Activated CD8-positive, alpha-beta T cell treated with anti-CD3 and anti-CD28 coated beads, Interleukin-2, amount 10 ng/mL, durations not matched to agents 7 days and 5 days (primary cell): ENCODE measurements around the gene CHKA. TPM values are rescaled to one million over a fixed set of nuclear protein-coding genes. Genes with fewer than 3 reads are reported as not detected.

Experiments
- ATAC-seq: fragments of 150-1000 bp; cut with Tn5 transposase; one replicate; pipeline ENCODE4 v1.10.0; 2021; ENCODE audit warnings: moderate library complexity
- CTCF ChIA-PET: fragments of 350-600 bp; sonication (Branson Sonifier 250); formaldehyde crosslinking; loops from one replicate; lab custom pipeline; 2021; ENCODE audit warnings: antibody characterized with exemption; lab: Charles Lee
- POLR2A ChIA-PET: fragments of 350-600 bp; sonication (Branson Sonifier 250); formaldehyde crosslinking; loops from one replicate; lab custom pipeline; 2021; ENCODE audit warnings: antibody characterized with exemption; lab: Charles Lee
- DNase-seq: peaks from one replicate; pipeline ENCODE4 v3.0.0-alpha.2; 2020
- H3K27ac Mint-ChIP-seq: one replicate; pipeline ENCODE4 v1.8.0; 2021; ENCODE audit warnings: mild to moderate bottlenecking, mixed read lengths
- H3K27me3 Mint-ChIP-seq: one replicate; pipeline ENCODE4 v1.8.0; 2021; ENCODE audit warnings: low read depth, mixed read lengths
- H3K36me3 Mint-ChIP-seq: one replicate; pipeline ENCODE4 v1.8.0; 2021; ENCODE audit warnings: low read depth, mixed read lengths
- H3K4me1 Mint-ChIP-seq: one replicate; pipeline ENCODE4 v1.8.0; 2021; ENCODE audit warnings: low read depth, mixed read lengths
- H3K4me3 Mint-ChIP-seq: one replicate; pipeline ENCODE4 v1.8.0; 2021; ENCODE audit warnings: mild to moderate bottlenecking, mixed read lengths
- H3K9me3 Mint-ChIP-seq: one replicate; pipeline ENCODE4 v1.8.0; 2022; ENCODE audit warnings: mixed read lengths; ENCODE audit not compliant: insufficient read depth
- total RNA-seq, 2 experiments: library from RNA; stranded (reverse); gene quantifications; one replicate each; pipeline ENCODE4 v1.2.3, GENCODE V29; 2021

The CHKA gene
- total RNA-seq, 2 experiments from 2014 or later = 14.4 to 14.5 TPM

DNA sequence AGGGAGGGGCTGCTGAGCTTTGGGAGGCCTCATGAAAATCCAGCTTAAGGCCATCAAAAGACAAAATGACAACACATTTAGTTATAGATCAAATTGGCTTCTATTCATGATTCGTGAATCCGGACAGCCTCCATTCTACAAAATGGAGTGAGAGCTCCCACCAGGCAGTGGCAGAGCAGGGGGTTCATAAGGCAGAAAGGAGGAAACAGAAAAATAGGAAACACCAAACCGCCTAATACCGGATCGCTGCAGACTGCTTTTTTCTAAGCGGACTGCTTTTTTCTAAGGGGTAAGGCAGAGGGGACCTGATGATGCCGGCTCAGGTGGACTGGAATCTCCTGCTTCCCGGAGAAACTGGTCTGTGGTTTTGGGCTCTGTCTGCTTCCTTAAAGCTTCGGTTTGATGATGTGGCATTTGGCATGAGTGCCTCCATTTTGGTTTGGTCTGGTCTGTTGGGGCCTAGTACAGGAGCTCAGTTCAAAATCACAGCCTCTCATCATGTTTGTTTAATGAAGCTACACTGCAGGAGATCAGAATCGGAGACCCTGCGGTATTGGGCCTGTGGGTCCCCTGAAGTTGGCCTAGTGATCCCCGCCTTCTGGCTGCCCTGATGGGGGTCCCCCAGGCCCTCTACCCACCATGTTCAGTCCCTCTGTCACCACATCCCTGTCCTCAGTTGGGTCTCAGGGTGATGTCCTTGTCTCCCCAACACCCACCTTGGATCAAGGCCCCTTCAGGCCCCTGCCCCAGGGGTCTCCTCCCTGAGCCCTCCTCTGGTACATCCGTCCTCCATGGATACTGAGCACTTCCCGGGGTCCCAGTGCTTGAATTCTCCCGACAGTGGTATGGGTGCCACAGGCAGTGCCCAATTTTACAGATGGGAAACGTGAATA lies 109.9 kb downstream of the CHKA start:
- POLR2A ChIA-PET = no interaction called here

DNA sequence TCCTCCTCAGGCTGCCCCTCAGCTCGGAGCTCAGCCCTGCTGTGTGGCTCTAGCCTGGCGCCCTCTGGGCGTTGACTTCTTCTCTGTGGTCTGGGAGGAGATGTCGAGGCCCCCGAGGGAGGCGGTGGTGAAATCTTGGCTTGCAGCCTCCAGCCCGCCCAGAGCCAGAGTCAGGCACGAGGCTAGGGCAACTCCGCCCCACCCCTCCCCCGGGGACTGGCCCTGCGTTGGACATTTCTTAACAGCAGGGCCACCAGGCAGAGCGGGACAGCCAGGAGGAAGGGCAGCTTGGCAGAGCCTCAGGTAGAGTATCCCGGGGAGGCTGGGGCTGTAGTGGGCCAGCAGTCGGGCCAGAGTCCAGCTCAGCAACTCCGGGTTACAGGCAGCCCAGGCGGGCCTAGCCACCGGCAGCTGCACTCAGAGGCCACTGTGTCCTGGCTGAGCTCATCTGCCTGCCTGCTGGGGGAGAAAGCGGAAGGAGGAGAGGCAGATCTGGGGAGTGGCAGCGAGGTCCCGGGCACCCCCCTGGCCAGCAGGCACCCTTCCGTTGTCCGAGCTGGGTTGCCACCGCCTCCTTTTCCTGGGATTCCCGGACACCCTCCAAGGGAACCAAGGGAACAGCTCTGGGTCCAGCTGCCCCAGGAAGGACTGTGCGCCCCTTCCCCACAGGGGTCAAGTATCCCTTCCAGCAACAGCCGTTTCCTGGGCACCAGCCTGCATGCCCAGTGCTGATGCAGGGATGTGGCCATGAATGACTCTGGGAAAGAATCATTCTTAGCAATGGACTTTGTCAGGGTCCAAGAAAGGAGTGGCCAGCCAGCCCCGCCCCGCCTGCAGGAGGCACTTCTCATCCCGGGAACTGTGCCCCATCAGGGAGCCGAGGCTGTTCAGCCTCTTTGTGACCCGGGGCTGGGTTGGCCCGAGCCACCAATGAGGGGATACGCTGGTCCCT lies 110.8 kb downstream of the CHKA start, which contains the start of gene ALDH3B1:
ALDH3B1 (plus strand) TSS at position 238 of the 952 bp plus-strand sequence. CDS start 4,971 bp downstream, outside the sequence.
- ChIA-PET CTCF (interaction anchor here (0.8 to 1.9 kb wide), 4 partner anchors 12 to 202 kb away, joined by 4 to 6 read pairs (median 6); no protein-coding TSS in a partner anchor), POLR2A (no interaction called here)
- DNase-seq (no peak), ATAC-seq (peak; percentile 23)
- no peaks in the 10 kb centered on the region for H3K36me3 Mint-ChIP-seq
- H3K27ac Mint-ChIP-seq = peak within 1 kb of the TSS; percentile 49
- H3K4me1 Mint-ChIP-seq = peaks cover 20% of the 10 kb centered on the region
- H3K27me3 Mint-ChIP-seq = no peaks in the 10 kb centered on the region
- H3K9me3 Mint-ChIP-seq = no peaks in the 10 kb centered on the region
- no peak within 1 kb of the TSS for H3K4me3 Mint-ChIP-seq

More for the DNA sequence above, 109.9 kb downstream of the CHKA start:
- Mint-ChIP-seq H3K9me3 (no peaks in the 10 kb centered on the region), H3K36me3 (no peaks in the 10 kb centered on the region), H3K27me3 (no peaks in the 10 kb centered on the region), H3K4me3 (no peak overlapping the region), H3K27ac (no peak overlapping the region), H3K4me1 (peaks cover 18% of the 10 kb centered on the region)
- DNase-seq (no peak), ATAC-seq (no peak)
- CTCF ChIA-PET = interaction anchor here (0.8 to 1.3 kb wide), 2 partner anchors 13 to 195 kb away, joined by 4 to 5 read pairs; no protein-coding TSS in a partner anchor

DNA sequence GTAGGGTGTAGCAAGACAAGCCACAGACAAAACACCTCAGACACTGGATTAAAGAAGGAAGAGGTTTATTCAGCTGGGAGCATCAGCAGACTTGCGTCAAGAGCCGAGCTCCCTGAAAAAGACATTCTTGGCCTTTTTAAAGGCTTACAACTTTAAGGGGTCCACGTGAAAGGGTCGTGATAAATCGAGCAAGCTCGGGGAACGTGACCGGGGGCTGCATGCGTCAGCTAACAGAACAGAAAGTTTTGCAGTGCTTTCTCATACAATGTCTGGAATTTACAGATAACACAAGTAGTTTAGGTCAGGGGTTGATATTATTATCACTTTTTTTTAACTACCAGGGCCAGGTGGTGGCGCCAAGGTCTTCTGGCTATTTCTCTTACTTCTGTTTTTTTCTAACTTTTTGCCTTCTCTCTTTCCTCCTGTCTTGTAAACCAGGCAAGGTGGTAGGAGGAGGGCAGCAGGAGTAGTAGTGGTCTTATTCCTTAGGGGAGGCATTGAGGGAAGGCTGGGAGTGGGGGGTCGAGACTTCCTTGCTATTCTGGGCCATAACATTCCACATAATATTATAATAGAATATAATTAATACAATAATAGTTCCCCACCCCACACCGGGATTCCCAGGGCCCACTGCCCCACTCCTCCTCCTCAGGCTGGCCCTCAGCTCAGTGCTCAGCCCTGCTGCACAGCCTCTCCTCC lies 111.6 kb downstream of the CHKA start:
- Mint-ChIP-seq H3K36me3 (no peaks in the 10 kb centered on the region), H3K4me3 (no peak overlapping the region), H3K4me1 (peaks cover 25% of the 10 kb centered on the region), H3K27me3 (no peaks in the 10 kb centered on the region), H3K9me3 (no peaks in the 10 kb centered on the region), H3K27ac (peak overlapping the region; percentile 49)
- ATAC-seq (no peak), DNase-seq (peak; percentile 47)
- CTCF ChIA-PET = interaction anchor here (0.8 to 1.9 kb wide), 5 partner anchors 15 to 203 kb away, joined by 3 to 6 read pairs (median 4); no protein-coding TSS in a partner anchor
- POLR2A ChIA-PET = no interaction called here

DNA sequence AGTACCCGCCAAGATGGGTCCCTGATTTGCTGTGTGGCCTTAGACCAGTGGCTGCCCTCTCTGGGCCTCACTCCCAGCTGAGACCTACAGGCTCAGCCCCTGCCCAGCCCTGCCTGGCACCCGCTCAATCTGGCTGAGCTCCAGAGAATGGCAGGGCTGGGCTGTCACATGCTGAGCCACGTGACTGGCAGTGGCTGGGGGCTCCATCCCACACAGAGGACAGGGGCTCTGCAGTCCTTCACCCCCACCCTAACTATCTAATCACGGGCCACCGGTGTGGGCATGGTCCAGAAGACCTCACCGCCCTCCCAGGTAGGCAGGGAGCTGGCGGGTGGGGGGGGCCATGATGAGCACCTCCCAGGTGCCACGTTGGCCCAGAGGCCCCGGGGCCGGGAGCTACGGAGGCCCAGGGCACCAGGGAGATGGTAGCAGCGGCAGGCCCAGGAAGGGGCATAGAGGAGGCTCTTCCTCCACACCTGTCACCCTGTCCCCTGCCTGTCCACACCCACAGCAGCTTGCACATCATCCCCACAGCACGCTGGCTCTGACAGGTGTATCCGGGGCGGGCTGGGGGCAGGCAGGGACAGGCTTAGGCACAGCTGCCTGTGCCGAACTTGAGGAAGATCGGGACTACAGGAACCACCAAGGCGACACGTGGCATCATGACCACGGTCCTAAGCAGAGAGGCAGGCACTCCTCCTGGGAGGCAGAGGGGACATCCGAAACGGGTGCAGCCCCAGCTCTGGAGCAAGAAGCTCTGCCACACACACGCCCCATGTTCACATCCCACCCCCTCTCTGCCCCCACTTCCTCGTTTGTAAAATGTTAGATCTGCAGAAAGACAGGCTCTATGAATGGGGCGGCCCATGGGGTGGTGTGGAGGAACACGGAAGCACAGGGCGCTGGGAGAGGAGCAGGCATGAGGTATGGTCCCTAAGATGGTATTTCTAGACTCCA lies 112.5 kb downstream of the CHKA start:
- Mint-ChIP-seq H3K4me3 (no peak overlapping the region), H3K4me1 (peaks cover 30% of the 10 kb centered on the region), H3K27me3 (no peaks in the 10 kb centered on the region), H3K9me3 (no peaks in the 10 kb centered on the region), H3K36me3 (no peaks in the 10 kb centered on the region), H3K27ac (no peak overlapping the region)
- ChIA-PET POLR2A (no interaction called here), CTCF (interaction anchor here (0.8 to 1.9 kb wide), 6 partner anchors 14 to 203 kb away, joined by 3 to 6 read pairs (median 4); no protein-coding TSS in a partner anchor)
- ATAC-seq = no peak
- no peak for DNase-seq

DNA sequence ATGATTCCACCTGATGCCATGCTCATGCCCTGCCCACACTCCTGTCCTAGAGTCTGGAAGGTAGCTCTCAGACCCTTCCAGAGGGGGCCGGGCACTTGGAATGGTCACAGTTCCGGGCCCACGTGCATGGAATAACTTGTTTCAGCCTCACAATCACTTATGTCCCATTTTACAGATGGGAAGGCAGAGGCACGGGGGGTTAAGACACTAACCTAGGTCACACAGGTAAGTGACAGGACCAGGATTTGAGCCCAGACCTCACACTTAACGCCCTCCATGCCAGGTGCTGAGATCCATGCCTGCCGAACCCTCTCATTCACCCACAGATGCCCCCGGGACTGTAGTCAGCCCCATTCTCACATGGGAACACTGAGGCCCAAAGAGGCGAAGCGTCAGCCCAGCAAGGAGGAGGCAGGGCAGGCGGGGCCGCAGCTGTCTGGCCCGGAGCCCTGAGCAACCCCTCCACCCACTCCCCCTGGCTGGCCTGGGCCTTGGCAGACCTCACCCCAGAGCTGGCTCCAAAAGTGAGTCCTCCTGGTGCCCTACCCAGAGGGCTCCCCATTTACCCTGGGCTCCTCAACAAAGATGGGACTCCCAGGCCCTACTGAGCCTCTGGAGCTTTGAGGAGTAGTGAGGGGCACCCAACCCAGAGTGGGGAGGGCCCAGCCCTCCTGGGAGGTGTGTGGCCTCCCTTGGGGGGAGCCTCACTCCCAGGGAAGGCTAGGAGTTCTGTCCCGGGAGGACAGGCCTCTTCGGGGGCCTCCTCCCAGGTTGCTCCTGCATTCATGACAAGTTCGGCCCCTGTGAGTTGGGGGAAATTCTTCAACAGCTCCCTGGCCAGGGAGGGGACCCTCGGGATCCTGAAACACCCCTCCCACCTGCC lies 113.4 kb downstream of the CHKA start:
- H3K4me3 Mint-ChIP-seq = no peak overlapping the region

DNA sequence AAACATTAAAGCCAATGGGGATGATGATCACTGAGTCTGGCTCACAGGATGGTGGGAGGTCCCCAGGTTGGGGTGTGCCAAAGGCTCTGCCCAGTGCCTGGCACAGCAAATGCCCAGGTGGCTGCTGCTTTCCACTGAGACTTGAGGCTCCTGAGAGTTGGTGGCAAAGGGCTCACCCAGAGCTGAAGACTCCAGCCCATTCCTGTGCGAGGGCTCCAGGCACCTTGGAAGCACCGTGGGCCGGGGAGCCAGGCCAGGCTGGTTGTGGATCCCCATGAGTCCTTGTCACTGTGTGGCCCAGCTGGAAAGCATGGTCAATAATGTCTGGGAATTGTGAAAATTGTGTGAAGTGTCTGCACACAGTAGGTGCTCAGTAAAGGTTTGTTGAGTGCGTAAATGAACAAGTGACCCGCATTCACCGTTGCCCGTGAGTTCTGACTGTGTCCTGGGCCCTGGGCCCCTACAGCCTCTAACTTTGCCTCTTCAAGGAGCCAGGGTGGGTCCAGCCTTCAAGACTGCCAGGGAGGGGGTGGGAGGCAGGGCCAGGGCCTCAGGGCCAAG lies 114.5 kb downstream of the CHKA start:
- no peaks in the 10 kb centered on the region for H3K9me3 Mint-ChIP-seq
- peaks cover 7% of the 10 kb centered on the region for H3K36me3 Mint-ChIP-seq
- ATAC-seq = no peak
- no peak overlapping the region for H3K27ac Mint-ChIP-seq
- H3K4me1 Mint-ChIP-seq = peaks cover 41% of the 10 kb centered on the region
- CTCF ChIA-PET = no interaction called here
- no peak overlapping the region for H3K4me3 Mint-ChIP-seq
- POLR2A ChIA-PET = interaction anchor here (1.0 kb wide), 1 partner anchor 21 kb away, joined by 3 read pairs; no protein-coding TSS in a partner anchor
- H3K27me3 Mint-ChIP-seq = no peaks in the 10 kb centered on the region
- no peak for DNase-seq

More for the DNA sequence above, 113.4 kb downstream of the CHKA start:
- Mint-ChIP-seq H3K36me3 (peaks cover under 1% of the 10 kb centered on the region), H3K27ac (no peak overlapping the region), H3K27me3 (no peaks in the 10 kb centered on the region), H3K9me3 (no peaks in the 10 kb centered on the region), H3K4me1 (peaks cover 35% of the 10 kb centered on the region)
- ChIA-PET CTCF (interaction anchor here (1.2 to 1.9 kb wide), 3 partner anchors 14 to 85 kb away, joined by 4 to 6 read pairs (median 4); no protein-coding TSS in a partner anchor), POLR2A (interaction anchor here (1.0 kb wide), 1 partner anchor 20 kb away, joined by 3 read pairs; no protein-coding TSS in a partner anchor)
- DNase-seq = no peak
- ATAC-seq = no peak

DNA sequence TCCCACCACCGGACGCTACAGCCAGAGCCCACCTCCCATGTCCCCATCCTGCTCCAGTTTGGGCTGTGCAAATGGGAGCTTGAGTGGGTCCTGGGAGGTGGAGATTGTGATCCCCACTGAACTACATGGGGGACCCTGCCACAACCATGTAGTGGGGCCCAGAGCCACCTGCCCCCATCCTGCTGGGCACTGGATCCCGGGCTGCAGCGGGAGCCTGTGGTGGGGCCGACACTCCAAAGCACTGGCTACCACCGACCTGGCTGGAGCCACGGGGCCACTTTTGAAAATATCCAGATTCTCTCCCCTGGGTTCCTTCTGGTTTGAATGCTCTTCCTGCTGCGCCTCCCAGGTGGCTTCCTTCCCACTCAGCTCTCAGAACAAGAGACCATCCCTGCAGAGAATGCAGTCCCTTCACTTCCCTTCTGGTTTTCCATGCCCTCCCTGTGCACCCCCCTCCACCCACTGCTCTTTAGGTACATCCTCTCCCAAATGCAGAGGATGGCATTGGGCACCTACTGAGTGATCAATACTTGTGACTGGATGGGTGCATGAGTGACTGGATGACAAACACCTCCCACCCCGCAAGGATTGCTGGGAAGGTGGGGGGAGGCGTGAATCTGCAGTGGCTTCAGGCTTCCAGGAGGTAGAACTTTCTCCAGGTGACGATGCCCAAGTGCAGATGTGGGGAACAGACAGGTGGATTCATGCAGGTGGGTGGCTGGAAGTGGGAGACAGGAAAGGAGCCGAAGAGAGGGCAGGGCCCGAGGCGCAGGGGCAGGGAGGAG lies 116.4 kb downstream of the CHKA start:
- Mint-ChIP-seq H3K27me3 (no peaks in the 10 kb centered on the region), H3K27ac (peak overlapping the region; percentile 84), H3K9me3 (no peaks in the 10 kb centered on the region), H3K36me3 (peaks cover 7% of the 10 kb centered on the region), H3K4me3 (peak overlapping the region; percentile 84), H3K4me1 (peaks cover 45% of the 10 kb centered on the region)
- ATAC-seq (no peak), DNase-seq (no peak)
- POLR2A ChIA-PET = no interaction called here
- CTCF ChIA-PET = no interaction called here

DNA sequence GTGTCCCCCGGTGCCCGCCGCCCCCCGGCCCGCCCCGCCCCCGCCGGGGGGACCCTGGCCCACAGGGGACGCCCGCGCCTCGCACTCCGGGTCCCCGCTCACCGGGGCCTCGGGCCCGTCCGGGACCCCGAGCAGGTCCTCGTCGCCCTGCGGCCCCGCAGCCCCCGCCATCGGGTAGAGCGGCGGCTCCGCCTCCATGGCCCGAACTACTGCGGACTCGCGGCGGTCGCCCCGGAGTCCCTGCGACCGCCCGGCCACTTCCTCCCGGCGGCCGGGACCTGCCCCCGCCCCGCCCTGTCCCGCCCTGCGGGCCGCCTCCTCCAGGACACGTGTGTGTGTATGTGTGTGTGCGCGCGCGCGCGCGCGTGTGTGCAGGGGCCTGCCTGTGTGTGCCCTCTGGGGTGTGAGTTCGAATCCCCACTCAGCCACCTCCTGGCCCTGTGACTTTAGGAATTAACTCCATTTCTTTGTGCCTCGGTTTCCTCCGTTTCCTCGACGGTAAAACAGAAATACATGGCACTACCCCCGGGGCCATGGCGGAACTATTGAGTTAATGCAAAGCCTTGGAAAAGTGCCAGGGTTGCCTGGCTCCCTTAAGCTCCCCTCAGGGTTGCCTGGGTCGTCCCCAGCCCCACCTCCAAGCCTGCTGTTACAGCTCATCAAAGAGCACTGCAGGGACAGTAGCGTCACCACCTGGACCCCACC lies 117.2 kb downstream of the CHKA start, which contains the start of gene UNC93B1:
UNC93B1 (minus strand) TSS at position 252 of the 705 bp plus-strand sequence; CDS start at position 198, 54 bp downstream.
- Mint-ChIP-seq H3K36me3 (peaks cover 7% of the 10 kb centered on the region), H3K27me3 (no peaks in the 10 kb centered on the region), H3K9me3 (no peaks in the 10 kb centered on the region), H3K4me1 (peaks cover 44% of the 10 kb centered on the region), H3K4me3 (peak within 1 kb of the TSS; percentile 84), H3K27ac (peak within 1 kb of the TSS; percentile 84)
- ChIA-PET CTCF (no interaction called here), POLR2A (no interaction called here)
- peak; percentile 92 for ATAC-seq
- DNase-seq = peak; percentile 92
